Heart right ventricle (tissue), 16 donors: ENCODE data around the gene LAX1. TPM values are rescaled to one million over a fixed set of nuclear protein-coding genes. Genes with fewer than 3 reads are reported as not detected.

Experiments
- ATAC-seq, 8 donors: fragments of 200-7000 bp; cut with Tn5 transposase; one replicate each; pipeline ENCODE4 v1.9.1; 2020; ENCODE audit warnings: mild to moderate bottlenecking in 8 of 8, moderate library complexity in 8 of 8, moderate number of reproducible peaks in 1 of 8
- DNase-seq, 2 donors: peaks; one replicate each; pipeline ENCODE4 v3.0.0-alpha.2; 2020
- H3K27ac ChIP-seq, 10 donors: fragments of 200-600 bp; sonication (generic) in 2 of 10; one replicate each; pipeline versions ENCODE4 v1.5.0 to v1.8.0; 2020 to 2022; ENCODE audit warnings: mild to moderate bottlenecking in 3 of 10
- H3K27me3 ChIP-seq, 7 donors: fragments of 200-600 bp; one replicate each; pipeline ENCODE4 v1.8.0; 2021 to 2022; ENCODE audit warnings: mild to moderate bottlenecking in 2 of 7
- H3K36me3 ChIP-seq, 9 donors: fragments of 200-600 bp; sonication (generic) in 1 of 9; one replicate each; pipeline versions ENCODE4 v1.5.0 to v1.8.0; 2020 to 2022; ENCODE audit warnings: mild to moderate bottlenecking in 2 of 9
- H3K4me1 ChIP-seq, 9 donors: fragments of 200-600 bp; sonication (generic) in 1 of 9; one replicate each; pipeline versions ENCODE4 v1.5.0 to v1.8.0; 2020 to 2022; ENCODE audit warnings: mild to moderate bottlenecking in 4 of 9
- H3K4me3 ChIP-seq, 10 donors: fragments of 200-600 bp; sonication (generic) in 2 of 10; one replicate each; pipeline versions ENCODE4 v1.5.0 to v1.8.0; 2020 to 2022; ENCODE audit warnings: mild to moderate bottlenecking in 7 of 10, moderate library complexity in 2 of 10
- H3K9me3 ChIP-seq, 11 donors: fragments of 200-600 bp in 10 of 11; sonication (generic) in 2 of 11; one replicate each; pipeline versions ENCODE4 v1.5.0 to v1.8.0; 2013 to 2022; ENCODE audit warnings: mild to moderate bottlenecking in 2 of 11, control low read depth in 1 of 11, moderate library complexity in 1 of 11
- WGBS, 2 donors: extraction: QIAGEN DNeasy Blood & Tissue Kit; methylation state at CpG; one replicate each; pipeline ENCODE4 v1.1.7; 2013; ENCODE audit warnings: inconsistent platforms in 1 of 2; 5-methylcytosine and 5-hydroxymethylcytosine counted together
- intact Hi-C, 10 donors: fragments of 100-400 bp; cut with DNase I; formaldehyde crosslinking; loops; one replicate each; pipeline versions ENCODE4 v1.11.1 to v1.14.2; 2022
- long read RNA-seq, 3 donors: library from polyadenylated mRNA; unstranded; transcript quantifications; one replicate each; pipeline ENCODE4 v2.0.0, GENCODE V29; 2020 to 2021
- polyA plus RNA-seq, 2 donors: library from polyadenylated mRNA; stranded (reverse); fragments of 200-250 nt; gene quantifications; one replicate each; pipeline ENCODE4 v1.2.3, GENCODE V29; 2013
- total RNA-seq, 10 donors: library from RNA; stranded (reverse); fragmentation: NEBNext Ultra II Directional in 3 of 10; extraction: Animal tissue kit (Norgen Biotek cat#: 25700) in 3 of 10; gene quantifications; one replicate each; pipeline versions ENCODE4 v1.2.1 to v1.2.4, GENCODE V29; 2021 to 2023
- TF ChIP-seq, protein P1 (sequence below), 9 donors: fragments of 200-600 bp; sonication (generic) in 2 of 9; IDR thresholded peaks; one replicate each; pipeline versions ENCODE4 v1.5.0 to v1.8.0; 2021 to 2022; ENCODE audit warnings: antibody characterized with exemption in 9 of 9, mild to moderate bottlenecking in 5 of 9, moderate library complexity in 1 of 9
- donor health status: Arrhythmogenic right ventricular cardiomyopathy.
- donor health status: ischemic (EF 13 %, LVEDD 7.1; RV severe dilation, severe dysfunction).
- donor health status: healthy with polysubstance abuse.
- donor health status: DM: no; HTN: yes; CAD: no.
- donor health status: DM: no; HTN: no; CAD: no.
- donor health status: ischemic (EF 25% LVEDD 6.9; RV normal size, moderate dysfunction).
- donor health status: ischemic (EF 25% LVEDD 5.7; RV mildly dilated, moderate dysfunction).
- donor health status: healthy.
- donor health status: DM: yes; HTN: yes; CAD: no.
- donor health status: Ischemic cardiomyopathy.
- donor health status: ischemic (EF 35%, LVEDD 5.7; RV mildly dilated, moderate dysfunction).
- donor health status: nonischemic (EF 11% LVEDD 7.7; RV severe dilation, severe dysfunction).
- donor health status: DM: yes; HTN: yes; CAD: no.
- donor health status: PGD.
- donor health status: ischemic (EF 29% LVEDD 5.4; RV normal size, mild dysfunction).
- donor health status: nonischemic (EF 23%, LVEDD 6.1; RV moderate dilation, normal function).

Gene LAX1, protein sequence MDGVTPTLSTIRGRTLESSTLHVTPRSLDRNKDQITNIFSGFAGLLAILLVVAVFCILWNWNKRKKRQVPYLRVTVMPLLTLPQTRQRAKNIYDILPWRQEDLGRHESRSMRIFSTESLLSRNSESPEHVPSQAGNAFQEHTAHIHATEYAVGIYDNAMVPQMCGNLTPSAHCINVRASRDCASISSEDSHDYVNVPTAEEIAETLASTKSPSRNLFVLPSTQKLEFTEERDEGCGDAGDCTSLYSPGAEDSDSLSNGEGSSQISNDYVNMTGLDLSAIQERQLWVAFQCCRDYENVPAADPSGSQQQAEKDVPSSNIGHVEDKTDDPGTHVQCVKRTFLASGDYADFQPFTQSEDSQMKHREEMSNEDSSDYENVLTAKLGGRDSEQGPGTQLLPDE
- total RNA-seq (1 to 10 TPM in 1 of 10 donors, under 1 TPM in 7, not detected in 2; 0.11 to 1.3 (median 0.19) TPM), polyA plus RNA-seq (under 1 TPM; 0.03 to 0.15 TPM)
- long read RNA-seq, donor 1: 0 reads
- long read RNA-seq, donor 2: 0 reads
- long read RNA-seq, donor 3: 0 reads

DNA sequence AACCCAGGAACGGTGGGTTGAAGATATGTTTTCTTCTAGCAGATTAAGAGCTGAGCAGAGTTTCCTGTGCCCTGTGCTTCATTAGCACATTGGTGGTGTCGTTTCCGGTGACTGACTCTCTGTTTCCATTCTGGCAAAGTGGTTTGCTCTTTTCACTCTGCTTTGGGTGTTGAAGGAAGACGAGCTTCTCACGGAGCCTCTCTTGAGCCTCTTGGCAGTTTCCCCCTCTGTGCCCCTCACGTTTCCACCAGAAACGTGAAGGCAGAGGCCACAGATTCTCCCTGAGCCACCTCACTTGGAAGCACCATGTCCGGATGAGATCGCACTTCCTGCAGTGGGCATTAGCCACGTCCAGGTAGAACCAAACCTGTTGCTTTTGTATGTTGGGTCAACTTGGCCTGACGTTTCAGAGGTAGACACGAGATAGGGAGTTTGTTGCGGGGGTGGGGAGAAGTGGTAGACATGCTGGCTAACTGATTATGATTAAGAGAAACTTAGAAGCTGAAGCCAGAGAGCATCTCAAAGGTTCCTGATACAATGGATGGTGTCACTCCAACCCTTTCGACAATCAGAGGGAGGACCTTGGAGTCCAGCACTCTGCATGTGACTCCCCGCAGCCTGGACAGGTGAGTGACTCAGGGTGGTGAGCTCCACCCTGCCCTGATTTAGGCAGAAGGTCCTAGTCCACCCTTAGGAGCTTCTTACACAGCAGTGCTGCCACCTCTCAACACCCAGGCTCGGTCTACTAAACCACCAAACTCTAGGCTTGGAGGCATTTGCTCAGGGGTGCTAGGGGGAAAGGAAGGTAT lies at the start of gene LAX1:
LAX1 (plus strand) TSS at position 155 of the 809 bp plus-strand sequence; CDS start at position 538, 383 bp downstream.
- H3K4me1 ChIP-seq: peaks cover 0 to 24% (median 6%) of the 10 kb centered on the region in 9 donors
- H3K9me3 ChIP-seq: no peaks in the 10 kb centered on the region
- DNase-seq: no peak
- H3K27me3 ChIP-seq: no peaks in the 10 kb centered on the region
- 68 to 70% methylated on average over 16 of the region's 16 CpGs for WGBS, 2 donors
- ATAC-seq: peak in 2 of 8 donors; percentile 21 to 37
- H3K27ac ChIP-seq: peak within 1 kb of the TSS in 1 of 10 donors; percentile 88
- TF ChIP-seq, protein P1, sequence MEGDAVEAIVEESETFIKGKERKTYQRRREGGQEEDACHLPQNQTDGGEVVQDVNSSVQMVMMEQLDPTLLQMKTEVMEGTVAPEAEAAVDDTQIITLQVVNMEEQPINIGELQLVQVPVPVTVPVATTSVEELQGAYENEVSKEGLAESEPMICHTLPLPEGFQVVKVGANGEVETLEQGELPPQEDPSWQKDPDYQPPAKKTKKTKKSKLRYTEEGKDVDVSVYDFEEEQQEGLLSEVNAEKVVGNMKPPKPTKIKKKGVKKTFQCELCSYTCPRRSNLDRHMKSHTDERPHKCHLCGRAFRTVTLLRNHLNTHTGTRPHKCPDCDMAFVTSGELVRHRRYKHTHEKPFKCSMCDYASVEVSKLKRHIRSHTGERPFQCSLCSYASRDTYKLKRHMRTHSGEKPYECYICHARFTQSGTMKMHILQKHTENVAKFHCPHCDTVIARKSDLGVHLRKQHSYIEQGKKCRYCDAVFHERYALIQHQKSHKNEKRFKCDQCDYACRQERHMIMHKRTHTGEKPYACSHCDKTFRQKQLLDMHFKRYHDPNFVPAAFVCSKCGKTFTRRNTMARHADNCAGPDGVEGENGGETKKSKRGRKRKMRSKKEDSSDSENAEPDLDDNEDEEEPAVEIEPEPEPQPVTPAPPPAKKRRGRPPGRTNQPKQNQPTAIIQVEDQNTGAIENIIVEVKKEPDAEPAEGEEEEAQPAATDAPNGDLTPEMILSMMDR (IDR thresholded peaks at IDR 0.05): no peak
- intact Hi-C loops: no loop called here
- no peaks in the 10 kb centered on the region for H3K36me3 ChIP-seq
- H3K4me3 ChIP-seq: peak within 1 kb of the TSS in 1 of 10 donors; percentile 46

DNA sequence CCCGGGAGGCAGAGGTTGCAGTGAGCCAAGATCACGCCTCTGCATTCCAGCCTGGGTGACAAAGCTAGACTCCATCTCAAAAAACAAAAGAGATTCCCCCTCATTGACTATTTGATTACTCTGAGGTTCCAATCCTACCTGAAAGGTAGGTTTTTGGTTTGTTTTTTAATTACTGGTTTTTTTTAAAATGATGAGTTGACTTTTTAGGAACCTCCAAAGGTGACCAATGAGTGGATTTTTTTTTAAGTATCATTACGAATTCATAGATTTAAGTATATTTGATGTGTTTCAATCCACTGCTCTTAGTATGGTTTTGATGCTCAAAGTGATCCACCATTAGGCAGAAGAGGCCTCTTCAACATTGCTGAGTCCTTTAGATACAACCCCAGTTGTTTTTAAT lies 47.9 kb upstream of the LAX1 start:
- ATAC-seq: no peak
- intact Hi-C loops: no loop called here
- TF ChIP-seq, protein P1 (IDR thresholded peaks at IDR 0.05): no peak
- WGBS, 2 donors: 78 to 94% methylated on average over 3 of the region's 3 CpGs
- Histone ChIP-seq H3K4me3 (no peak overlapping the region), H3K9me3 (no peaks in the 10 kb centered on the region), H3K4me1 (peaks cover 0 to 9% (median 0%) of the 10 kb centered on the region in 9 donors), H3K27me3 (no peaks in the 10 kb centered on the region), H3K36me3 (peaks cover 1 to 100% (median 83%) of the 10 kb centered on the region in 9 donors), H3K27ac (no peak overlapping the region)
- DNase-seq: no peak

DNA sequence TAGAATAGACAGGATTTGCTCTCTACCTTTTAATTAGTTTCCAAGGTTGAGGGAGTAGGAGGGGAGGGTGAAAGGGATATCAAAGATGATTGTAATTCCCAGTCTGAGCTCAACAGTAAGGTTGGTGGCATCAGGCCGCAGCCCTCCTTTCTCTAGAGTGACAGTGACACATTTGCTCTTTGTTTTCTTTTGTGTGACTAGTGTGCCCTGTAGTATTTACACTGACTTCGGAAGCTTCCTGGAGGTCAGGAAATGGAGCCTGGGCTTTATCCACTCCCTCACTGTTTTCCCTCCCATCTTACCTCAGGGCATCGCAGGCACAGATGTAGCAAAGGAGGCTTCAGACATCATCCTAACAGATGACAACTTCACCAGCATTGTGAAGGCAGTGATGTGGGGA lies 44.7 kb upstream of the LAX1 start:
- Histone ChIP-seq H3K27ac (no peak overlapping the region), H3K4me3 (no peak overlapping the region), H3K36me3 (peaks cover 5 to 100% (median 86%) of the 10 kb centered on the region in 9 donors), H3K4me1 (no peaks in the 10 kb centered on the region), H3K27me3 (no peaks in the 10 kb centered on the region), H3K9me3 (no peaks in the 10 kb centered on the region)
- TF ChIP-seq, protein P1 (IDR thresholded peaks at IDR 0.05): no peak
- 87 to 90% methylated on average over 3 of the region's 3 CpGs for WGBS, 2 donors
- no peak for ATAC-seq
- intact Hi-C loops: loop anchor here in 1 of 10 donors (10.0 kb wide), 1 partner anchor 115 kb away; no protein-coding TSS in a partner anchor
- no peak for DNase-seq

DNA sequence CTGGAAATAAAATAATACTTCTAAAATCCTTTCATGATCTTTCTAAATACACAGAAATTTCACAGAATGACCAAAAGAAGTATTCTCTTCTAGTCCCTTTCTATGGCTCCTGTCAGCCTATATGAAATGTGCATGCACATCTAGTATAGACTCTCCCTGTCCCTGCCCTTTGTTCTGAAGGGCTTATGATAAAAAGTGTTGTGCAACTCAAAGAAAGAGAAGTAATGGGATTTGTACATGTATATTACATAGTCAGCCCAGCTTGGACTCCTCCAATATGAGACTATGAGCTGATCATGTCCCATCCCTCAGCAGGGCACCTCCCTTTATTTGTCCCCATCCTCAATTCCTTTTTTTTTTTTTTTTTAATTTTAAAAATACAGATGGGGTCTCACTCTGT lies 42.1 kb upstream of the LAX1 start:
- TF ChIP-seq, protein P1 (IDR thresholded peaks at IDR 0.05): no peak
- intact Hi-C loops: loop anchor here in 1 of 10 donors (10.0 kb wide), 1 partner anchor 112 kb away; no protein-coding TSS in a partner anchor

More for the DNA sequence above, 42.1 kb upstream of the LAX1 start:
- H3K9me3 ChIP-seq: no peaks in the 10 kb centered on the region
- H3K27me3 ChIP-seq: no peaks in the 10 kb centered on the region
- H3K4me3 ChIP-seq: no peak overlapping the region
- ATAC-seq: no peak
- DNase-seq: no peak
- H3K27ac ChIP-seq: no peak overlapping the region
- peaks cover 0 to 9% (median 0%) of the 10 kb centered on the region in 9 donors for H3K4me1 ChIP-seq
- peaks cover 7 to 100% (median 89%) of the 10 kb centered on the region in 9 donors for H3K36me3 ChIP-seq
